IMR-90 (cell line): ENCODE measurements around the gene PTPRN2. TPM values are rescaled to one million over a fixed set of nuclear protein-coding genes. Genes with fewer than 3 reads are reported as not detected.

Experiments
- ATAC-seq: fragments of 200-7000 bp; cut with Tn5 transposase; 2 replicates; pipeline ENCODE4 v1.9.1; 2020; ENCODE audit warnings: low read depth, mild to moderate bottlenecking, moderate library complexity
- BruUV-seq: library from RNA; stranded (reverse); fragments of 400-500 nt; replicated peaks from 2 replicates; lab custom pipeline; 2021; lab: Mats Ljungman, UMichigan
- CTCF ChIA-PET: fragments of 300-600 bp; formaldehyde crosslinking; extraction: SDS; loops from one replicate; lab custom pipeline; 2021; ENCODE audit warnings: antibody characterized with exemption; lab: Yijun Ruan, JAX
- POLR2A ChIA-PET: fragments of 300-600 bp; sonication (Branson Sonifier 250); formaldehyde crosslinking; loops from one replicate; lab custom pipeline; 2022; ENCODE audit warnings: antibody characterized with exemption; ENCODE audit not compliant: unreplicated experiment; lab: Charles Lee
- DNase-seq: peaks from one replicate; pipeline ENCODE4 v3.0.0; 2013
- H2AFZ ChIP-seq: replicated peaks from 2 replicates; pipeline ENCODE3; 2013; ENCODE audit warnings: low read length, mild to moderate bottlenecking; ENCODE audit not compliant: poor library complexity
- H2AK5ac ChIP-seq: 2 replicates; pipeline ENCODE4 v1.6.1; 2013; ENCODE audit warnings: low read depth, low read length, inconsistent platforms
- H2AK9ac ChIP-seq: replicated peaks from 2 replicates; pipeline ENCODE3; 2013; ENCODE audit warnings: mild to moderate bottlenecking, low read depth, low read length, moderate library complexity; ENCODE audit not compliant: poor library complexity
- H2BK120ac ChIP-seq: 2 replicates; pipeline ENCODE4 v1.6.1; 2013; ENCODE audit warnings: low read depth, low read length, inconsistent platforms
- H2BK15ac ChIP-seq: 3 replicates; pipeline ENCODE4 v1.6.1; 2013; ENCODE audit warnings: low read depth, low read length, inconsistent platforms
- H2BK20ac ChIP-seq: 2 replicates; pipeline ENCODE4 v1.6.1; 2013; ENCODE audit warnings: low read depth, mild to moderate bottlenecking, inconsistent platforms, low read length, moderate library complexity
- H2BK5ac ChIP-seq: 2 replicates; pipeline ENCODE4 v1.6.1; 2013; ENCODE audit warnings: mild to moderate bottlenecking, low read depth, low read length, inconsistent platforms; ENCODE audit not compliant: poor library complexity, severe bottlenecking
- H3K14ac ChIP-seq: replicated peaks from 2 replicates; pipeline ENCODE4 v1.6.1; 2013; ENCODE audit warnings: low read depth, low read length, inconsistent platforms
- H3K18ac ChIP-seq: 2 replicates; pipeline ENCODE4 v1.6.1; 2013; ENCODE audit warnings: low read depth, low read length, control low read depth
- H3K23ac ChIP-seq: 2 replicates; pipeline ENCODE4 v1.6.1; 2013; ENCODE audit warnings: low read depth, low read length, inconsistent platforms
- H3K27ac ChIP-seq: 2 replicates; pipeline ENCODE4 v1.5.1; 2013; ENCODE audit warnings: mild to moderate bottlenecking, control low read depth, low read length; ENCODE audit not compliant: insufficient read depth
- H3K27me3 ChIP-seq: 2 replicates; pipeline ENCODE4 v1.6.1; 2013; ENCODE audit warnings: low read length; ENCODE audit not compliant: control insufficient read depth, insufficient read depth
- H3K36me3 ChIP-seq: 2 replicates; pipeline ENCODE4 v1.6.1; 2013; ENCODE audit warnings: low read length, mixed read lengths; ENCODE audit not compliant: control insufficient read depth, insufficient read depth
- H3K4ac ChIP-seq: 2 replicates; pipeline ENCODE4 v1.6.1; 2013; ENCODE audit warnings: low read depth, low read length, inconsistent platforms
- H3K4me1 ChIP-seq: 2 replicates; pipeline ENCODE4 v1.6.1; 2013; ENCODE audit warnings: low read length, mixed read lengths; ENCODE audit not compliant: control insufficient read depth, insufficient read depth
- H3K4me2 ChIP-seq: 2 replicates; pipeline ENCODE4 v1.6.1; 2013; ENCODE audit warnings: low read depth, mild to moderate bottlenecking, control low read depth, low read length, moderate library complexity
- H3K4me3 ChIP-seq: 2 replicates; pipeline ENCODE4 v1.5.1; 2013; ENCODE audit warnings: low read depth, mild to moderate bottlenecking, control low read depth, low read length, moderate library complexity; ENCODE audit not compliant: insufficient read depth
- H3K56ac ChIP-seq: 2 replicates; pipeline ENCODE4 v1.6.1; 2013; ENCODE audit warnings: low read length, inconsistent platforms; ENCODE audit not compliant: insufficient read depth; ENCODE audit errors: extremely low read depth
- H3K79me1 ChIP-seq, 2 experiments: 2 replicates each; pipeline ENCODE4 v1.6.1; 2013; ENCODE audit warnings: low read length in 2 of 2, inconsistent platforms in 1 of 2, low read depth in 1 of 2
- H3K9ac ChIP-seq: 2 replicates; pipeline ENCODE4 v1.6.1; 2013; ENCODE audit warnings: low read depth, low read length, control low read depth
- H3K9me1 ChIP-seq: 2 replicates; pipeline ENCODE4 v1.6.1; 2013; ENCODE audit warnings: low read length, inconsistent platforms; ENCODE audit not compliant: insufficient read depth
- H3K9me3 ChIP-seq: 2 replicates; pipeline ENCODE4 v1.6.1; 2013; ENCODE audit warnings: low read length; ENCODE audit not compliant: control insufficient read depth, insufficient read depth
- H4K20me1 ChIP-seq: 2 replicates; pipeline ENCODE4 v1.6.1; 2013; ENCODE audit warnings: low read length, inconsistent platforms; ENCODE audit not compliant: insufficient read depth
- H4K5ac ChIP-seq: 2 replicates; pipeline ENCODE4 v1.6.1; 2013; ENCODE audit warnings: mild to moderate bottlenecking, low read depth, low read length, control low read depth
- H4K8ac ChIP-seq, 2 experiments: 2 replicates each; pipeline ENCODE4 v1.6.1; 2013; ENCODE audit warnings: low read depth in 2 of 2, low read length in 2 of 2, control low read depth in 1 of 2, inconsistent platforms in 1 of 2
- H4K91ac ChIP-seq: 2 replicates; pipeline ENCODE4 v1.6.1; 2013; ENCODE audit warnings: low read depth, low read length, inconsistent platforms; ENCODE audit not compliant: insufficient read depth
- BHLHE40 ChIP-seq: fragments of 150-350 bp; IDR thresholded peaks from 2 replicates; pipeline ENCODE4 v1.6.1; 2016; ENCODE audit warnings: mild to moderate bottlenecking, low read depth, low read length
- CEBPB ChIP-seq: IDR thresholded peaks from 2 replicates; pipeline ENCODE4 v1.6.1; 2012; ENCODE audit warnings: low read depth, low read length, improper control_type of control experiment
- CHD1 ChIP-seq: IDR thresholded peaks from 2 replicates; pipeline ENCODE4 v1.6.1; 2012; ENCODE audit warnings: low read depth, low read length, improper control_type of control experiment
- CTCF ChIP-seq: conservative IDR thresholded peaks from 2 replicates; pipeline ENCODE4 v1.5.1; 2012; ENCODE audit warnings: mild to moderate bottlenecking, low read depth, low read length, improper control_type of control experiment
- ELK1 ChIP-seq: fragments of 150-350 bp; IDR thresholded peaks from 2 replicates; pipeline ENCODE4 v1.6.1; 2016; ENCODE audit warnings: low read depth, mild to moderate bottlenecking, low read length, moderate library complexity, borderline replicate concordance
- FOS ChIP-seq: fragments of 150-350 bp; IDR thresholded peaks from 2 replicates; pipeline ENCODE4 v1.6.1; 2016; ENCODE audit warnings: low read depth, low read length
- MAFK ChIP-seq: IDR thresholded peaks from 2 replicates; pipeline ENCODE4 v1.6.1; 2012; ENCODE audit warnings: low read depth, low read length, improper control_type of control experiment
- MAZ ChIP-seq: IDR thresholded peaks from 2 replicates; pipeline ENCODE4 v1.6.1; 2012; ENCODE audit warnings: low read depth, mild to moderate bottlenecking, low read length, improper control_type of control experiment, moderate library complexity, borderline replicate concordance
- MXI1 ChIP-seq: IDR thresholded peaks from 2 replicates; pipeline ENCODE4 v1.6.1; 2012; ENCODE audit warnings: low read depth, mild to moderate bottlenecking, low read length, moderate library complexity, borderline replicate concordance
- NFE2L2 ChIP-seq: fragments of 150-350 bp; IDR thresholded peaks from 2 replicates; pipeline ENCODE4 v1.6.1; 2016; ENCODE audit warnings: low read depth, mild to moderate bottlenecking, low read length
- POLR2A ChIP-seq: IDR thresholded peaks from 2 replicates; pipeline ENCODE4 v1.6.1; 2012; ENCODE audit warnings: mild to moderate bottlenecking, low read depth, low read length
- RAD21 ChIP-seq: IDR thresholded peaks from 2 replicates; pipeline ENCODE4 v1.6.1; 2012; ENCODE audit warnings: low read length, improper control_type of control experiment
- RCOR1 ChIP-seq: IDR thresholded peaks from 2 replicates; pipeline ENCODE4 v1.6.1; 2012; ENCODE audit warnings: mild to moderate bottlenecking, low read length, improper control_type of control experiment; ENCODE audit not compliant: insufficient replicate concordance
- RFX5 ChIP-seq: IDR thresholded peaks from 2 replicates; pipeline ENCODE4 v1.8.0; 2012; ENCODE audit warnings: low read depth, mild to moderate bottlenecking, low read length, moderate library complexity
- SMC3 ChIP-seq: fragments of 150-350 bp; IDR thresholded peaks from 2 replicates; pipeline ENCODE4 v1.6.1; 2016; ENCODE audit warnings: low read depth, mild to moderate bottlenecking, antibody characterized with exemption, low read length, moderate library complexity
- USF2 ChIP-seq: fragments of 150-350 bp; IDR thresholded peaks from 2 replicates; pipeline ENCODE4 v1.6.1; 2017; ENCODE audit warnings: mild to moderate bottlenecking, antibody characterized with exemption, low read length, low read depth
- WGBS, 2 experiments: methylation state at CpG; one replicate each; pipeline versions ENCODE4 v1.1.5 to v1.1.7; 2013; ENCODE audit warnings: missing lambda C conversion rate in 2 of 2; ENCODE audit not compliant: insufficient read length in 1 of 2; ENCODE audit errors: extremely low coverage in 2 of 2; 5-methylcytosine and 5-hydroxymethylcytosine counted together
- dilution Hi-C: fragments of 300-500 bp; cut with HindIII; formaldehyde crosslinking; loops from one replicate; pipeline ENCODE4 v1.14.3; 2018; ENCODE audit warnings: low sequenced_read_pairs; ENCODE audit not compliant: unreplicated experiment
- in situ Hi-C: fragments of 300-500 bp; cut with MboI; formaldehyde crosslinking; loops from 3 replicates; pipeline ENCODE4 v1.14.3; 2019; ENCODE audit warnings: low sequenced_read_pairs, inconsistent platforms, mixed read lengths
- intact Hi-C: fragments of 100-400 bp; cut with micrococcal nuclease; formaldehyde crosslinking; loops from 2 replicates; pipeline ENCODE4 v1.10.0; 2022
- polyA plus RNA-seq, 3 experiments: library from polyadenylated mRNA; depleted of rRNA; stranded (reverse); fragments of >200 nt; gene quantifications; 2 replicates each; pipeline ENCODE4 v1.2.3, GENCODE V29; 2012; ENCODE audit warnings: low replicate concordance in 1 of 3
- total RNA-seq: library from RNA; depleted of rRNA; stranded (reverse); fragments of >200 nt; gene quantifications from 2 replicates; pipeline ENCODE4 v1.2.3, GENCODE V29; 2012

The PTPRN2 gene
- total and polyA plus RNA-seq, 2 of the 4 experiments (the other 2 are of a cell fraction), result 0.03 TPM; not detected in 1

- Histone ChIP-seq H3K56ac (no peak overlapping the region), H3K23ac (no peak overlapping the region), H3K18ac (no peak overlapping the region), H3K9me3 (peaks cover 54% of the 10 kb centered on the region), H4K91ac (no peak overlapping the region), H3K36me3 (no peaks in the 10 kb centered on the region), H2BK20ac (no peak overlapping the region), H2BK5ac (no peak overlapping the region), H3K4me2 (no peak overlapping the region), H2BK15ac (no peak overlapping the region), H4K5ac (no peak overlapping the region), H3K27me3 (no peaks in the 10 kb centered on the region), H3K27ac (no peak overlapping the region), H4K8ac (no peak overlapping the region), H2AK5ac (no peak overlapping the region), H2AK9ac (no peak overlapping the region), H3K9me1 (no peaks in the 10 kb centered on the region), H3K4ac (no peak overlapping the region), H4K20me1 (no peaks in the 10 kb centered on the region), H3K4me1 (no peaks in the 10 kb centered on the region), H3K9ac (no peak overlapping the region), H3K4me3 (no peak overlapping the region), H2BK120ac (no peak overlapping the region), H3K79me1 (no peaks in the 10 kb centered on the region), H2AFZ (no peak overlapping the region), H3K14ac (no peak overlapping the region)
- dilution Hi-C loops, result no loop called here
- ChIA-PET POLR2A (no interaction called here), CTCF (no interaction called here)
- no peak for DNase-seq
- intact Hi-C loops, result no loop called here
- WGBS, 2 experiments, result 78% methylated on average over 7 of the region's 21 CpGs; no CpG with 5 or more reads in 1 of the 2 experiments
- no TSS peak for BruUV-seq
- TF ChIP-seq ELK1 (no peak), POLR2A (no peak), USF2 (no peak), MAZ (no peak), FOS (no peak), CEBPB (no peak), NFE2L2 (no peak), BHLHE40 (no peak), CHD1 (no peak), MXI1 (no peak), RAD21 (no peak), CTCF (no peak), RFX5 (no peak), MAFK (no peak), RCOR1 (no peak), SMC3 (no peak)
- in situ Hi-C loops, result no loop called here
- no peak for ATAC-seq
Observed at GRCh38 chr7:157845203-157845835, 742.3 kb downstream of the PTPRN2 start.
